Heart left ventricle (tissue), 13 donors: ENCODE data around the gene STXBP1.

Experiments used
- CTCF ChIP-seq, 12 donors: fragments of 200-600 bp; sonication (generic) in 4 of 12; IDR thresholded peaks; one replicate each; pipeline versions ENCODE4 v1.5.0 to v1.8.0; 2018 to 2022; ENCODE audit warnings: antibody characterized with exemption in 12 of 12, mild to moderate bottlenecking in 5 of 12
- POLR2A ChIP-seq, 2 donors: fragments of 450-650 bp; IDR thresholded peaks; one replicate each; pipeline ENCODE4 v1.6.1; 2017; ENCODE audit warnings: antibody characterized with exemption in 2 of 2, mild to moderate bottlenecking in 2 of 2, moderate library complexity in 2 of 2
- donor health status: ischemic (EF 13 %, LVEDD 7.1; RV severe dilation, severe dysfunction).
- donor health status: DM: no; HTN: yes; CAD: no.
- donor health status: DM: no; HTN: no; CAD: no.
- donor health status: ischemic (EF 25% LVEDD 6.9; RV normal size, moderate dysfunction).
- donor health status: ischemic (EF 25% LVEDD 5.7; RV mildly dilated, moderate dysfunction).
- donor health status: ischemic (EF 35%, LVEDD 5.7; RV mildly dilated, moderate dysfunction).
- donor health status: nonischemic (EF 11% LVEDD 7.7; RV severe dilation, severe dysfunction).
- donor health status: DM: yes; HTN: yes; CAD: no.
- donor health status: PGD.
- donor health status: ischemic (EF 29% LVEDD 5.4; RV normal size, mild dysfunction).
- donor health status: nonischemic (EF 23%, LVEDD 6.1; RV moderate dilation, normal function).

GRCh38 chr9:127700140-127700539 is 88.1 kb downstream of the STXBP1 start:
- TF ChIP-seq CTCF (IDR thresholded peaks at IDR 0.05) = no peak
- TF ChIP-seq POLR2A (IDR thresholded peaks at IDR 0.05) = no peak
